Testis (tissue), 2 donors: ENCODE results near the gene TMEM175.

Experiments used
- POLR2A ChIP-seq: fragments of 450-650 bp; IDR thresholded peaks from one replicate; pipeline ENCODE4 v1.6.1; 2017; ENCODE audit warnings: antibody characterized with exemption, mild to moderate bottlenecking, moderate library complexity
- TF ChIP-seq, protein P1 (sequence below), 3 experiments: fragments of 450-650 bp in 2 of 3; fragments of 200-600 bp in 1 of 3; sonication (generic) in 1 of 3; IDR thresholded peaks; one replicate each; pipeline ENCODE4 v1.5.1; 2016 to 2019; ENCODE audit warnings: antibody characterized with exemption in 3 of 3, mild to moderate bottlenecking in 2 of 3, moderate library complexity in 1 of 3

DNA sequence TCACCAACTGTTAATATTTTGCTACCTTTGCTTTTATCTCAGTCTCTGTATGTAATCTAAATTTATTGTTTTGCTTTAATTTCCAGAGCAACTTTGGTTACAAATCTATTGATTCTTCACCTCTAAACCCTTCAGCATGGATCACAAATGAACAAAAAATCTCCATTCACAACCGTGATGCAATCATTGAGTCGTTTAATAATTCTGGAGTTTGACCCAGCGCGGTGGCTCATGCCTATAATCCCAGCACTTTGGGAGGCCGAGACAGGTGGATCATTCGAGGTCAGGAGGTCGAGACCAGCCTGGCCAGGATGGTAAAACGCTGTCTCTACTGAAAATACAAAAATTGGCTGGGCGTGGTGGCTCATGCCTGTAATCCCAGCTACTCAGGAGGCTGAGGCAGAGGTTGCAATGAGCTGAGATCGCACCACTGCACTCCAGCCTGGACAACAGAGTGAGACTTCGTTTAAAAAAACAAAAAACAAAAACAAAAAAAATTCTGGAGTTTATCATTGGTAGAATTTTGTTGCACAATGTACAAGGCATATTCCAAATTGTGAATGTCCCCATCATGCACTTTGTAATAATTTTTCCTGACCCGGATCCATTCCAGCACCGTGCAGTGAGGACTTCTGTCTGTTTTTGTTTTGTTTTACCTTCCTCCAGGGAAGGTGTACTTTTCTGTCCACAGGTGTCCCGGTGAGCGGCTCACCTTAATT lies 52.2 kb downstream of the TMEM175 start:
- TF ChIP-seq, protein P1, sequence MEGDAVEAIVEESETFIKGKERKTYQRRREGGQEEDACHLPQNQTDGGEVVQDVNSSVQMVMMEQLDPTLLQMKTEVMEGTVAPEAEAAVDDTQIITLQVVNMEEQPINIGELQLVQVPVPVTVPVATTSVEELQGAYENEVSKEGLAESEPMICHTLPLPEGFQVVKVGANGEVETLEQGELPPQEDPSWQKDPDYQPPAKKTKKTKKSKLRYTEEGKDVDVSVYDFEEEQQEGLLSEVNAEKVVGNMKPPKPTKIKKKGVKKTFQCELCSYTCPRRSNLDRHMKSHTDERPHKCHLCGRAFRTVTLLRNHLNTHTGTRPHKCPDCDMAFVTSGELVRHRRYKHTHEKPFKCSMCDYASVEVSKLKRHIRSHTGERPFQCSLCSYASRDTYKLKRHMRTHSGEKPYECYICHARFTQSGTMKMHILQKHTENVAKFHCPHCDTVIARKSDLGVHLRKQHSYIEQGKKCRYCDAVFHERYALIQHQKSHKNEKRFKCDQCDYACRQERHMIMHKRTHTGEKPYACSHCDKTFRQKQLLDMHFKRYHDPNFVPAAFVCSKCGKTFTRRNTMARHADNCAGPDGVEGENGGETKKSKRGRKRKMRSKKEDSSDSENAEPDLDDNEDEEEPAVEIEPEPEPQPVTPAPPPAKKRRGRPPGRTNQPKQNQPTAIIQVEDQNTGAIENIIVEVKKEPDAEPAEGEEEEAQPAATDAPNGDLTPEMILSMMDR (IDR thresholded peaks at IDR 0.05) = no peak
- no peak for TF ChIP-seq POLR2A
